Measurements from ENCODE around the gene VAMP8.

Gene VAMP8

DNA sequence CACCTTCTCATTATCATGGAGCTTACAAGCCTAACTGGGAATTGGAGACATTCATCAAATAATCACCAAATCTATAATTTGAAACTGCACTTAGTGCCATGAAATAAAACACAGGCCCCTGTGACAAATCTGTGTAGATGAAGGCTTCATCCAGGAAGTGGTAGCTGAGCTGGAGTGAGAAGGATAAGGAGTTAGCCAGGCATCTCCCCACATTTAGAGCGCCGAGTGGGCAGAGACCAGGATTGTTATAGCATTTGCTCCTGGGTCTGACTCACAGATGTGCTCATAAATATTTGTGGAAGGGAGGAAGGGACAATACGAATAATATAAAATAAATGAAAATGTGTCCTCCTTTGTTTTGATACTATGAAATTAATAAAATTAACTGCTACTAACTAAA is 40.9 kb upstream of the VAMP8 start:
- H3K27ac ChIP-seq = peak overlapping the region; percentile 97 to 100
- H3K4me3 ChIP-seq = no peak overlapping the region
- TF ChIP-seq, protein P1, sequence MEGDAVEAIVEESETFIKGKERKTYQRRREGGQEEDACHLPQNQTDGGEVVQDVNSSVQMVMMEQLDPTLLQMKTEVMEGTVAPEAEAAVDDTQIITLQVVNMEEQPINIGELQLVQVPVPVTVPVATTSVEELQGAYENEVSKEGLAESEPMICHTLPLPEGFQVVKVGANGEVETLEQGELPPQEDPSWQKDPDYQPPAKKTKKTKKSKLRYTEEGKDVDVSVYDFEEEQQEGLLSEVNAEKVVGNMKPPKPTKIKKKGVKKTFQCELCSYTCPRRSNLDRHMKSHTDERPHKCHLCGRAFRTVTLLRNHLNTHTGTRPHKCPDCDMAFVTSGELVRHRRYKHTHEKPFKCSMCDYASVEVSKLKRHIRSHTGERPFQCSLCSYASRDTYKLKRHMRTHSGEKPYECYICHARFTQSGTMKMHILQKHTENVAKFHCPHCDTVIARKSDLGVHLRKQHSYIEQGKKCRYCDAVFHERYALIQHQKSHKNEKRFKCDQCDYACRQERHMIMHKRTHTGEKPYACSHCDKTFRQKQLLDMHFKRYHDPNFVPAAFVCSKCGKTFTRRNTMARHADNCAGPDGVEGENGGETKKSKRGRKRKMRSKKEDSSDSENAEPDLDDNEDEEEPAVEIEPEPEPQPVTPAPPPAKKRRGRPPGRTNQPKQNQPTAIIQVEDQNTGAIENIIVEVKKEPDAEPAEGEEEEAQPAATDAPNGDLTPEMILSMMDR (IDR thresholded peaks at IDR 0.05) = no peak
- DNase-seq (ENCODE audit: low spot score) = no peak

DNA sequence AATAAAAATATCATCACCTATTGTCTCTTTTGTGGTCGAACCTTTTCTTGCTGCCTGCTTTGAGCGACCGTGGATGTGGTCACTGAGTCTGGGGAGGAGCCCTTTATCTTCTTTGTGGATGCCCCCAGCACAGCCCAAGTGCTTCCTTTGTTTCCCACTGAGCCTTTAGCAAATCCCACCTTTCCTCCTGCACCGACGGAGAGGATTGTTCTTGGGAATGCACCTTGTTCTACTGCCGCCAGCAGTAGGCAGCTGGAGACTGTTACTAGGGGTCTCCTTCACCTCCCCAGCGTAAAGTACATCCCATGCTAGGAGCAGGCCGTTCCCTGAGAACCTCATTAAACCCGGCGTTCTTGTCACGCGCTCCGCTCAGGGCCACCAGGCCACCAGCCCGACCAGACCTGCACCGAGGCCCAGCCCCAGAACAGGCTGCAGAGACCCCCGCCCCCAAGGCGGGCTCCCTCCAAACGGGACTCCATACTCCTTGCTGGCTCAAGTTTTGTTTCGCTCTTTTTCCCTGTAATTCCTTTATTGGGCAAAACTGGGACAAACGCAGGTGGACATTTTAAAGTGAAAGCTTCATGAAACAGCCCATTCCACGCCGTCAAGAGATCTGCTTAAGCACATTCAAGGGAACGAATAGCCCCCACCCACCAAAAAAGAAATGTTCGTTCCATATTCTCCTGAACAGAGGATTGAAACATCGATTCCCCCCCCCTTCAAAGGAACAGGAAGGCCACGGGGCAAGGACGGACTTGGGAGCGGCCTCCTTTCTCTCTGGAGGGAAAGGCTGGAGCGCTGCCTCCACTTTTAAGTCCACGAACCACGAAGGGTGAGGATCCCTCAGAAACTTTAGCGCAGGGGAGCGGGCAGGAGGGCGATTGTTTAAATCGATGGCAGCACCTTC is 39.5 kb upstream of the VAMP8 start:
- TF ChIP-seq, protein P1 (IDR thresholded peaks at IDR 0.05) = no peak
- peak; percentile 81 for DNase-seq (ENCODE audit: low spot score)

DNA sequence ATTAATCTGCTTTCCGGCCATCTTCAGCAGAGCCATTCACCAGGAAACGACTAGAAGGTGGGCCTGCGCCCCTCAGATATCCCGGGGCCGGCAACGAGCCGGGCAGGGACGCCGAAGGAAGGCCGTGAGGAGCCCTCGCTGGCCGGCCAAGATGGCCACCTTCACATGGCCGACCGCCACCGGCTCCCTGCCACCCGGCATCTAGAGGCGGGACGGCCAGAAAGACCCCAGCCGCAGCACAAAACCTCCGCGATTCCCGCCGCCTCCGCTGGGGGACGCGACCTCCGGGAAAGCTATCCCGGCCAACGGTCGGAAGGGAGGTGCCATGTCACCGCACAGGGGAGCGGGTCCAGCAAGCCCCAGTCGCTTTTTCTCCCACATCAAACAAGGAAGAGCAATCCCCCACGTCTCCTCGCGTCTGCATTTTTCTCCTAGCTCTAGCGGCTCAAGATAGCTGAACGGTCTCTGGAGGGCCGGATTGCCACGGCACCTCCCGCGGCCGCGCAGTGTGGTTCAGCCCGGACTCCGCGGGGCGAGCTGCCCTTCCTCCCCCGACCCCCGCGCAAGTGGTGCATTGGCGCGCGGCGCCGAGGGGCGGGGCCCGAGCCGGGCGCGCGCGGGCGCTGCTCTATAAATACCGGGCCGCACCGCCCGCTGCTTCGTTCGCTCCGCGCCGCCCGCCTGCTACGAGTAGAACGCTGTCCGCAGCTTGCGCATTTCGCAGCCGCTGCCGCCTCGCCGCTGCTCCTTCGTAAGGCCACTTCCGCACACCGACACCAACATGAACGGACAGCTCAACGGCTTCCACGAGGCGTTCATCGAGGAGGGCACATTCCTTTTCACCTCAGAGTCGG is 38.7 kb upstream of the VAMP8 start, which contains the start of gene MAT2A:
Gene MAT2A (plus strand): TSS at position 662 of the 854 bp plus-strand sequence. CDS start 120 bp downstream, at position 782.
- peak within 1 kb of the TSS; percentile 91 for H3K4me3 ChIP-seq
- peak within 1 kb of the TSS; percentile 97 to 100 for H3K27ac ChIP-seq
- TF ChIP-seq, protein P1 (IDR thresholded peaks at IDR 0.05) = peak; percentile 53
- peak; percentile 96 for DNase-seq (ENCODE audit: low spot score)

More for the DNA sequence above, 39.5 kb upstream of the VAMP8 start:
- peak overlapping the region; percentile 97 to 100 for H3K27ac ChIP-seq
- peak overlapping the region; percentile 91 for H3K4me3 ChIP-seq

DNA sequence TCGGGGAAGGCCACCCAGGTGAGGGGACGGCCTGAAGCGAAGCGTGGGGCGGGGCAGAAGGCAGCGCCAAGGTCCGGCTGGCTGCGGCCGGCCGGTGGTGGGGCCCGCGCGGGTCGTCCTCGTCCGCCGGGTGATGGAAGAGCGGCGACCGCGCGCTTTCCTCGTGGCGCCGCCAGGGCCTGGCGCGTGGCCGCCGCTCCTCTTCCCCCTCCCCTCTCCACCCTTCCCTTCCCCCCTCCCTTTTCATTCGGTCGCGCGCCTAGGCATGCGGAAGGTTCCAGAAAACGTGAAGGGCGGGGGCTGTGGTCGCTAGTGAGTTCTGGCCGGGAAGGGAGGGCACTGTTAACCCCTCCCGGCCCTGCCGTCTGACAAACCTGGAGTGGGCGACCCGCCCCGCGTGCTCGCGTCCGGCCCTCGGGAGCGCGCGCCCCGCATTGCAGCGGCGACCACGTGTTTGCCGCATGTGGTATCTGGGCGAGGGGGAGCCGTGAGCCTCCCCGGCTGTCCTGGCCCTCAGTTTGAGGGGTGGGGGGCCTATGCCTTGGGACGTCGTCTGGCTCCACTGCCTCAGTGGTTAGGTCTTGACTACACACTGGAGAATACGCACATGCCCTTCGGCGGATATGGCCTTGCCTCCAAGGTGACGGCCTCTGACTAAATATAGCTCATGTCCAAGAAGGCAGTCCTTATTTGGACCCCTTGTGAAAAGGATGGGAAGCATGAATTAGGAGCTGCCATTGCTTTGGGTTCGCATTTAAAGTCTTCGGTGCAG is 37.8 kb upstream of the VAMP8 start:
- H3K4me3 ChIP-seq = peak overlapping the region; percentile 91
- DNase-seq (ENCODE audit: low spot score) = peak; percentile 89
- H3K27ac ChIP-seq = peak overlapping the region; percentile 97 to 100
- TF ChIP-seq, protein P1 (IDR thresholded peaks at IDR 0.05) = no peak

- Histone ChIP-seq H3K27ac (peak overlapping the region; percentile 97 to 100), H3K4me3 (peak overlapping the region; percentile 91)
- no peak for DNase-seq (ENCODE audit: low spot score)
- TF ChIP-seq, protein P1 (IDR thresholded peaks at IDR 0.05) = no peak
Measured at GRCh38 chr2:85540133-85540648, 37.2 kb upstream of the VAMP8 start.

- H3K4me3 ChIP-seq = peak overlapping the region; percentile 91
- peak overlapping the region; percentile 45 to 100 for H3K27ac ChIP-seq
- TF ChIP-seq, protein P1 (IDR thresholded peaks at IDR 0.05) = no peak
- DNase-seq (ENCODE audit: low spot score) = no peak
Measured at GRCh38 chr2:85541262-85541661, 36.1 kb upstream of the VAMP8 start.

All from coronary artery (tissue), 2 donors.